SH-SY5Y (cell line): Measurements from ENCODE around the gene RFTN1.

ENCODE experiments used
- GATA2 ChIP-seq: IDR thresholded peaks from 2 replicates; pipeline ENCODE4 v1.6.1; 2011; ENCODE audit warnings: mild to moderate bottlenecking, low read depth, low read length
- GATA3 ChIP-seq: IDR thresholded peaks from 2 replicates; pipeline ENCODE4 v1.6.1; 2011; ENCODE audit warnings: low read depth, mild to moderate bottlenecking, low read length, moderate library complexity

DNA sequence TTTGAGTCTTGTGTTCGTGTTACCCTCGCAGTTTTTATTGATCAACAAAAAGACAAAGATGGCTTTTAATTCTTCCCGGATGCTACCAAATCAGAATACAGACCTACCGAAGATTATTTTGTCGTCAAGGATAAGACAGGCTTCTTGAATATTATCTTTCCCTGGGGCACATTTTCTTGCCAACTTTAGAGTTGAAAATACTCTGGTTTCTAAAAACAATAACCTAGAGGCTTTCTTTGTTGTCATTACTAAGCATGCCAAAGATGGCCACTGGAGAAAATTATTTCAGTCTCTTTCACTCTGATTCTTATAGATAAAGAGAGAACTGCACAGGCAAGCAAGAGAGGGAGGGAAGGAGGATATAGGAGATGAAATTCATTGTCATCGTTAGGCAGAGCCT lies 214.6 kb downstream of the RFTN1 start:
- TF ChIP-seq GATA2 (no peak), GATA3 (no peak)
